Measurements from ENCODE around the gene ZFAND3. TPM values are rescaled to one million over a fixed set of nuclear protein-coding genes. Genes with fewer than 3 reads are reported as not detected.

Gene ZFAND3
- total and polyA plus RNA-seq, 9 donors, result 16.6 to 220 (median 51.9) TPM

GRCh38 chr6:37882724-37883413, 63.3 kb downstream of the ZFAND3 start:
- Histone ChIP-seq H3K4me1 (ENCODE audit: insufficient read depth) (peaks cover 8% of the 10 kb centered on the region), H3K9me3 (no peaks in the 10 kb centered on the region)
- TF ChIP-seq EP300 (IDR thresholded peaks at IDR 0.05), result no peak
- TF ChIP-seq, protein P1, sequence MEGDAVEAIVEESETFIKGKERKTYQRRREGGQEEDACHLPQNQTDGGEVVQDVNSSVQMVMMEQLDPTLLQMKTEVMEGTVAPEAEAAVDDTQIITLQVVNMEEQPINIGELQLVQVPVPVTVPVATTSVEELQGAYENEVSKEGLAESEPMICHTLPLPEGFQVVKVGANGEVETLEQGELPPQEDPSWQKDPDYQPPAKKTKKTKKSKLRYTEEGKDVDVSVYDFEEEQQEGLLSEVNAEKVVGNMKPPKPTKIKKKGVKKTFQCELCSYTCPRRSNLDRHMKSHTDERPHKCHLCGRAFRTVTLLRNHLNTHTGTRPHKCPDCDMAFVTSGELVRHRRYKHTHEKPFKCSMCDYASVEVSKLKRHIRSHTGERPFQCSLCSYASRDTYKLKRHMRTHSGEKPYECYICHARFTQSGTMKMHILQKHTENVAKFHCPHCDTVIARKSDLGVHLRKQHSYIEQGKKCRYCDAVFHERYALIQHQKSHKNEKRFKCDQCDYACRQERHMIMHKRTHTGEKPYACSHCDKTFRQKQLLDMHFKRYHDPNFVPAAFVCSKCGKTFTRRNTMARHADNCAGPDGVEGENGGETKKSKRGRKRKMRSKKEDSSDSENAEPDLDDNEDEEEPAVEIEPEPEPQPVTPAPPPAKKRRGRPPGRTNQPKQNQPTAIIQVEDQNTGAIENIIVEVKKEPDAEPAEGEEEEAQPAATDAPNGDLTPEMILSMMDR (IDR thresholded peaks at IDR 0.05), result no peak
- TF ChIP-seq POLR2A (IDR thresholded peaks at IDR 0.05), result no peak

DNA sequence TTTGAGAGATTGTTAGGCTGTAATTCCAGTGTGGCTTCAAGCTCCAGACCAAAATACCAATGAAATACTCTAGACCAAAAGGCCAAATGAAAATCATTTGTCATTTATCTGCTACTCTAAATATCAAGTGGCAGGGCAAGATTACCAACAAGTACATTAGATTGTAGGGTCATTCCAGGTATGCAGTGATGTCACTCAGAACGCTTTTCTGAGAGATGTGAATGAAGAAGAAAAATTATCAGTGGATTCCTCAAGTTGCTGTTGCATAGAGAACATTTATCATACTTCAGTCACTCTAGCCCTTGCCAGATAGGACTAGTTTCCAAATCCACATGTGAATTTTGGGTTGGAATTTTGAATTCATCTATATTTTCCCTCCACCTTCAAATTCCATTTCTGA, 65.0 kb downstream of the ZFAND3 start:
- WGBS, 3 donors, result 91 to 97% (median 96%) methylated on average over 1 of the region's 1 CpG
- Histone ChIP-seq H3K27ac (no peak overlapping the region), H3K36me3 (no peaks in the 10 kb centered on the region), H3K4me1 (ENCODE audit: insufficient read depth) (peaks cover 4% of the 10 kb centered on the region), H3K27me3 (no peaks in the 10 kb centered on the region), H3K9me3 (no peaks in the 10 kb centered on the region), H3K4me3 (no peak overlapping the region)
- no peak for DNase-seq
- intact Hi-C loops (cut with DNase I), result no loop called here
- TF ChIP-seq, protein P1 (IDR thresholded peaks at IDR 0.05), result no peak
- TF ChIP-seq EP300 (IDR thresholded peaks at IDR 0.05), result no peak
- no peak for TF ChIP-seq POLR2A (IDR thresholded peaks at IDR 0.05)

More at GRCh38 chr6:37882724-37883413, 63.3 kb downstream of the ZFAND3 start:
- H3K27ac ChIP-seq, result no peak overlapping the region
- no peak for DNase-seq
- 92 to 96% (median 95%) methylated on average over 2 of the region's 2 CpGs for WGBS, 3 donors
- H3K27me3 ChIP-seq, result no peaks in the 10 kb centered on the region
- no peaks in the 10 kb centered on the region for H3K36me3 ChIP-seq
- intact Hi-C loops (cut with DNase I), result no loop called here
- no peak overlapping the region for H3K4me3 ChIP-seq

GRCh38 chr6:37889051-37889450, 69.5 kb downstream of the ZFAND3 start:
- Histone ChIP-seq H3K4me3 (no peak overlapping the region), H3K4me1 (ENCODE audit: insufficient read depth) (no peaks in the 10 kb centered on the region), H3K27ac (no peak overlapping the region), H3K36me3 (no peaks in the 10 kb centered on the region), H3K27me3 (no peaks in the 10 kb centered on the region), H3K9me3 (no peaks in the 10 kb centered on the region)
- 55 to 70% (median 69%) methylated on average over 4 of the region's 4 CpGs for WGBS, 3 donors
- intact Hi-C loops (cut with DNase I), result no loop called here
- no peak for DNase-seq
- TF ChIP-seq, protein P1 (IDR thresholded peaks at IDR 0.05), result no peak
- TF ChIP-seq EP300 (IDR thresholded peaks at IDR 0.05) (no peak), POLR2A (IDR thresholded peaks at IDR 0.05) (no peak)

- intact Hi-C loops (cut with DNase I), result no loop called here
- Histone ChIP-seq H3K27me3 (no peaks in the 10 kb centered on the region), H3K4me1 (ENCODE audit: insufficient read depth) (no peaks in the 10 kb centered on the region), H3K36me3 (no peaks in the 10 kb centered on the region), H3K9me3 (no peaks in the 10 kb centered on the region), H3K4me3 (no peak overlapping the region), H3K27ac (no peak overlapping the region)
- DNase-seq, result no peak
- TF ChIP-seq POLR2A (IDR thresholded peaks at IDR 0.05) (no peak), EP300 (IDR thresholded peaks at IDR 0.05) (no peak)
- TF ChIP-seq, protein P1 (IDR thresholded peaks at IDR 0.05), result no peak
Measured at GRCh38 chr6:37889486-37889885, 70.0 kb downstream of the ZFAND3 start.
